WTC11 (cell line): ENCODE measurements around the gene ASCC3. TPM values are rescaled to one million over a fixed set of nuclear protein-coding genes. Genes with fewer than 3 reads are reported as not detected.

ENCODE experiments used
- ATAC-seq: fragments of 200-7000 bp; cut with Tn5 transposase; 2 replicates; pipeline ENCODE4 v1.10.0; 2021; ENCODE audit warnings: mild to moderate bottlenecking, moderate library complexity
- CTCF ChIA-PET: fragments of 300-600 bp; sonication (Branson Sonifier 250); formaldehyde crosslinking; loops from one replicate; lab custom pipeline; 2021; ENCODE audit warnings: antibody characterized with exemption; lab: Charles Lee
- POLR2A ChIA-PET: fragments of 350-600 bp; sonication (Branson Sonifier 250); formaldehyde crosslinking; loops from one replicate; lab custom pipeline; 2021; ENCODE audit warnings: antibody characterized with exemption; lab: Charles Lee
- DNase-seq: peaks from one replicate; pipeline ENCODE4 v3.0.0; 2021; ENCODE audit warnings: low spot score
- H3K27ac Mint-ChIP-seq: 2 replicates; pipeline ENCODE4 v1.8.0; 2021; ENCODE audit warnings: mixed read lengths
- H3K27me3 Mint-ChIP-seq: 2 replicates; pipeline ENCODE4 v1.8.0; 2021; ENCODE audit warnings: low read depth, mild to moderate bottlenecking, moderate library complexity, mixed read lengths
- H3K36me3 Mint-ChIP-seq: 2 replicates; pipeline ENCODE4 v1.8.0; 2021; ENCODE audit warnings: mixed read lengths
- H3K4me1 Mint-ChIP-seq: 2 replicates; pipeline ENCODE4 v1.8.0; 2022; ENCODE audit warnings: mixed read lengths
- H3K4me3 Mint-ChIP-seq: 2 replicates; pipeline ENCODE4 v1.8.0; 2021; ENCODE audit warnings: mild to moderate bottlenecking, moderate library complexity, mixed read lengths
- H3K9me3 Mint-ChIP-seq: 2 replicates; pipeline ENCODE4 v1.8.0; 2021; ENCODE audit warnings: mixed read lengths
- ATF1 ChIP-seq: sonication (generic); formaldehyde crosslinking; IDR thresholded peaks from 2 replicates; pipeline ENCODE4 v1.8.1; 2023; ENCODE audit warnings: mild to moderate bottlenecking, moderate library complexity, missing genetic modification reagents
- EMX1 ChIP-seq: fragments of 250-450 bp; sonication (Bioruptor Pico); IDR thresholded peaks from 2 replicates; pipeline ENCODE4 v1.8.0; 2021; ENCODE audit warnings: mild to moderate bottlenecking
- ETV6 ChIP-seq: sonication (generic); formaldehyde crosslinking; IDR thresholded peaks from 2 replicates; pipeline ENCODE4 v1.8.1; 2022; ENCODE audit warnings: mild to moderate bottlenecking, missing genetic modification reagents
- FOXK1 ChIP-seq: sonication (generic); formaldehyde crosslinking; IDR thresholded peaks from 2 replicates; pipeline ENCODE4 v1.8.0; 2022; ENCODE audit warnings: mild to moderate bottlenecking, moderate library complexity, missing genetic modification reagents
- FOXP1 ChIP-seq: sonication (generic); formaldehyde crosslinking; IDR thresholded peaks from 2 replicates; pipeline ENCODE4 v1.8.0; 2022; ENCODE audit warnings: missing genetic modification reagents, mild to moderate bottlenecking, moderate library complexity, borderline replicate concordance
- IRF2 ChIP-seq: sonication (generic); formaldehyde crosslinking; IDR thresholded peaks from 2 replicates; pipeline ENCODE4 v1.8.0; 2022; ENCODE audit warnings: low read depth, missing genetic modification reagents, borderline replicate concordance
- JUN ChIP-seq: sonication (generic); formaldehyde crosslinking; IDR thresholded peaks from 2 replicates; pipeline ENCODE4 v1.8.0; 2023; ENCODE audit warnings: mild to moderate bottlenecking, missing genetic modification reagents
- NR3C1 ChIP-seq: sonication (generic); formaldehyde crosslinking; conservative IDR thresholded peaks from 2 replicates; pipeline ENCODE4 v1.8.1; 2023; ENCODE audit warnings: low read depth, mild to moderate bottlenecking, missing genetic modification reagents
- SP1 ChIP-seq: sonication (generic); formaldehyde crosslinking; conservative IDR thresholded peaks from 2 replicates; pipeline ENCODE4 v1.8.1; 2022; ENCODE audit warnings: missing genetic modification reagents
- ZNF423 ChIP-seq: fragments of 250-450 bp; sonication (Bioruptor Pico); IDR thresholded peaks from 2 replicates; pipeline ENCODE4 v2.1.2; 2022; ENCODE audit warnings: mild to moderate bottlenecking, moderate library complexity
- total RNA-seq: library from RNA; stranded (reverse); gene quantifications from 3 replicates; pipeline ENCODE4 v1.2.3, GENCODE V29; 2021
- TF ChIP-seq, protein P1 (sequence below): sonication (generic); formaldehyde crosslinking; IDR thresholded peaks from 2 replicates; pipeline ENCODE4 v1.8.1; 2023; ENCODE audit warnings: mild to moderate bottlenecking, missing genetic modification reagents
- TF ChIP-seq, protein P2 (sequence below): sonication (generic); formaldehyde crosslinking; conservative IDR thresholded peaks from 2 replicates; pipeline ENCODE4 v1.8.1; 2023; ENCODE audit warnings: mild to moderate bottlenecking, low read depth, missing genetic modification reagents, moderate library complexity
- TF ChIP-seq, protein P3 (sequence below): fragments of 250-450 bp; sonication (Bioruptor Pico); IDR thresholded peaks from 2 replicates; pipeline ENCODE4 v1.9.0; 2021; ENCODE audit warnings: moderate library complexity, mild to moderate bottlenecking, inconsistent platforms, borderline replicate concordance
- TF ChIP-seq, protein P4 (sequence below): fragments of 200-600 bp; IDR thresholded peaks from 2 replicates; pipeline ENCODE4 v1.8.0; 2022; ENCODE audit warnings: antibody characterized with exemption
- TF ChIP-seq, protein P5 (sequence below): fragments of 250-450 bp; sonication (Bioruptor Pico); IDR thresholded peaks from 2 replicates; pipeline ENCODE4 v1.9.0; 2021; ENCODE audit warnings: mild to moderate bottlenecking
- TF ChIP-seq, protein P6 (sequence below): sonication (generic); formaldehyde crosslinking; IDR thresholded peaks from 2 replicates; pipeline ENCODE4 v1.8.0; 2023; ENCODE audit warnings: missing genetic modification reagents
- TF ChIP-seq, protein P7 (sequence below): sonication (generic); formaldehyde crosslinking; IDR thresholded peaks from 2 replicates; pipeline ENCODE4 v1.8.1; 2022; ENCODE audit warnings: mild to moderate bottlenecking, missing genetic modification reagents, moderate library complexity, borderline replicate concordance
- TF ChIP-seq, protein P8 (sequence below): sonication (generic); formaldehyde crosslinking; IDR thresholded peaks from 2 replicates; pipeline ENCODE4 v1.8.0; 2022; ENCODE audit warnings: mild to moderate bottlenecking, missing genetic modification reagents
- TF ChIP-seq, protein P9 (sequence below): sonication (generic); formaldehyde crosslinking; IDR thresholded peaks from 2 replicates; pipeline ENCODE4 v1.8.0; 2023; ENCODE audit warnings: mild to moderate bottlenecking, missing genetic modification reagents

The ASCC3 gene
- total RNA-seq, 1 experiment from 2014 or later = 80.7 TPM

DNA sequence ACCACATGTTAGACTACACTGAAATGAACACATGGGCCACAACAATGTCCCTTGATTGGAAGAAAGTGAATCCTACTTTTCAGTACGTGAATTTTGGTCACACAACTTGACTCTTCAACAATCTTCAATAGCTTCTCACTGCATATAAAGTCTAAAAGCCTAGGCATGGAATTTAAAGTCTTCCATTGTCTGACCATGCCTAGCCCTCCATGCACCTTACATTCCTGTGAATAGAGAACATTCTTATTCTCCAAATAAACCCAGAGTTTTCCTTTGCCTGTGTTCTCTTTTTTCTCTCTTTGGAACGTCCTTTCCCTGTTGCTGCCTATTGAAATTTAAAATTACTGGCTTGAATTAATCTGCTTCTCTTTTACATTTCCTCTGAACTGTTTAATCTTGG, 207.5 kb downstream of the ASCC3 start:
- CTCF ChIA-PET = interaction anchor here (3.8 kb wide), 1 partner anchor 9 kb away, joined by 16 read pairs; no protein-coding TSS in a partner anchor
- no peak overlapping the region for H3K4me3 Mint-ChIP-seq
- POLR2A ChIA-PET = no interaction called here
- no peak for DNase-seq
- H3K27me3 Mint-ChIP-seq = no peaks in the 10 kb centered on the region
- peaks cover 8% of the 10 kb centered on the region; the same call in 1 of the 2 replicates for H3K36me3 Mint-ChIP-seq
- peaks cover 19% of the 10 kb centered on the region for H3K4me1 Mint-ChIP-seq
- ATAC-seq = peak; percentile 92
- peak overlapping the region; percentile 60 for H3K27ac Mint-ChIP-seq
- no peak for TF ChIP-seq JUN (CRISPR knock-in tag)
- no peak for TF ChIP-seq IRF2 (CRISPR knock-in tag)
- TF ChIP-seq, protein P1, sequence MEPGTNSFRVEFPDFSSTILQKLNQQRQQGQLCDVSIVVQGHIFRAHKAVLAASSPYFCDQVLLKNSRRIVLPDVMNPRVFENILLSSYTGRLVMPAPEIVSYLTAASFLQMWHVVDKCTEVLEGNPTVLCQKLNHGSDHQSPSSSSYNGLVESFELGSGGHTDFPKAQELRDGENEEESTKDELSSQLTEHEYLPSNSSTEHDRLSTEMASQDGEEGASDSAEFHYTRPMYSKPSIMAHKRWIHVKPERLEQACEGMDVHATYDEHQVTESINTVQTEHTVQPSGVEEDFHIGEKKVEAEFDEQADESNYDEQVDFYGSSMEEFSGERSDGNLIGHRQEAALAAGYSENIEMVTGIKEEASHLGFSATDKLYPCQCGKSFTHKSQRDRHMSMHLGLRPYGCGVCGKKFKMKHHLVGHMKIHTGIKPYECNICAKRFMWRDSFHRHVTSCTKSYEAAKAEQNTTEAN = no peak
- TF ChIP-seq, protein P2, sequence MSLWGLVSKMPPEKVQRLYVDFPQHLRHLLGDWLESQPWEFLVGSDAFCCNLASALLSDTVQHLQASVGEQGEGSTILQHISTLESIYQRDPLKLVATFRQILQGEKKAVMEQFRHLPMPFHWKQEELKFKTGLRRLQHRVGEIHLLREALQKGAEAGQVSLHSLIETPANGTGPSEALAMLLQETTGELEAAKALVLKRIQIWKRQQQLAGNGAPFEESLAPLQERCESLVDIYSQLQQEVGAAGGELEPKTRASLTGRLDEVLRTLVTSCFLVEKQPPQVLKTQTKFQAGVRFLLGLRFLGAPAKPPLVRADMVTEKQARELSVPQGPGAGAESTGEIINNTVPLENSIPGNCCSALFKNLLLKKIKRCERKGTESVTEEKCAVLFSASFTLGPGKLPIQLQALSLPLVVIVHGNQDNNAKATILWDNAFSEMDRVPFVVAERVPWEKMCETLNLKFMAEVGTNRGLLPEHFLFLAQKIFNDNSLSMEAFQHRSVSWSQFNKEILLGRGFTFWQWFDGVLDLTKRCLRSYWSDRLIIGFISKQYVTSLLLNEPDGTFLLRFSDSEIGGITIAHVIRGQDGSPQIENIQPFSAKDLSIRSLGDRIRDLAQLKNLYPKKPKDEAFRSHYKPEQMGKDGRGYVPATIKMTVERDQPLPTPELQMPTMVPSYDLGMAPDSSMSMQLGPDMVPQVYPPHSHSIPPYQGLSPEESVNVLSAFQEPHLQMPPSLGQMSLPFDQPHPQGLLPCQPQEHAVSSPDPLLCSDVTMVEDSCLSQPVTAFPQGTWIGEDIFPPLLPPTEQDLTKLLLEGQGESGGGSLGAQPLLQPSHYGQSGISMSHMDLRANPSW = no peak
- no peak for TF ChIP-seq FOXP1 (CRISPR knock-in tag)
- TF ChIP-seq, protein P3, sequence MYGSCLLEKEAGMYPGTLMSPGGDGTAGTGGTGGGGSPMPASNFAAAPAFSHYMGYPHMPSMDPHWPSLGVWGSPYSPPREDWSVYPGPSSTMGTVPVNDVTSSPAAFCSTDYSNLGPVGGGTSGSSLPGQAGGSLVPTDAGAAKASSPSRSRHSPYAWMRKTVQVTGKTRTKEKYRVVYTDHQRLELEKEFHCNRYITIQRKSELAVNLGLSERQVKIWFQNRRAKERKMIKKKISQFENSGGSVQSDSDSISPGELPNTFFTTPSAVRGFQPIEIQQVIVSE = no peak
- TF ChIP-seq, protein P4, sequence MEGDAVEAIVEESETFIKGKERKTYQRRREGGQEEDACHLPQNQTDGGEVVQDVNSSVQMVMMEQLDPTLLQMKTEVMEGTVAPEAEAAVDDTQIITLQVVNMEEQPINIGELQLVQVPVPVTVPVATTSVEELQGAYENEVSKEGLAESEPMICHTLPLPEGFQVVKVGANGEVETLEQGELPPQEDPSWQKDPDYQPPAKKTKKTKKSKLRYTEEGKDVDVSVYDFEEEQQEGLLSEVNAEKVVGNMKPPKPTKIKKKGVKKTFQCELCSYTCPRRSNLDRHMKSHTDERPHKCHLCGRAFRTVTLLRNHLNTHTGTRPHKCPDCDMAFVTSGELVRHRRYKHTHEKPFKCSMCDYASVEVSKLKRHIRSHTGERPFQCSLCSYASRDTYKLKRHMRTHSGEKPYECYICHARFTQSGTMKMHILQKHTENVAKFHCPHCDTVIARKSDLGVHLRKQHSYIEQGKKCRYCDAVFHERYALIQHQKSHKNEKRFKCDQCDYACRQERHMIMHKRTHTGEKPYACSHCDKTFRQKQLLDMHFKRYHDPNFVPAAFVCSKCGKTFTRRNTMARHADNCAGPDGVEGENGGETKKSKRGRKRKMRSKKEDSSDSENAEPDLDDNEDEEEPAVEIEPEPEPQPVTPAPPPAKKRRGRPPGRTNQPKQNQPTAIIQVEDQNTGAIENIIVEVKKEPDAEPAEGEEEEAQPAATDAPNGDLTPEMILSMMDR = no peak
- TF ChIP-seq, all 79 proteins: peak for 0
- H3K9me3 Mint-ChIP-seq = peaks cover 8% of the 10 kb centered on the region

DNA sequence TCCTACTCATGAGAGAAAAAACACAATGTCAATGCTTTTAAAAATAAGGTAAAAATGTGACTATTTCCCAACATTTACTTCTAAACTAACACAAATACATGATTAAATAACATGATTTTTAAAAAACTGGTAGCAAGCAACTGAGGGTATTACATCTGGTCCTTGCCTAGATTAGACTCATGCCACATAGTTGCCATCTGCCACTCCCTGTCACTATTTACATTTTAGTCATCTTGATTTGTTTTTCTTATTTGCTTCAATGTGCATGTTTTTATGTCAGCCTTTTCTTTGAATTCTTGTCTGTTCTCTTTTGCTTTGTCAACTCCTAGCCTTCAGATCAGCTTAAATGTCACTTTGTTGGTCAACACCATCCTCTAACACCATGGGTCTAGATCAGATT, 209.4 kb downstream of the ASCC3 start:
- no peaks in the 10 kb centered on the region for H3K27me3 Mint-ChIP-seq
- no peak for DNase-seq
- no peak for ATAC-seq
- peaks cover 8% of the 10 kb centered on the region; the same call in 1 of the 2 replicates for H3K36me3 Mint-ChIP-seq
- H3K4me1 Mint-ChIP-seq = peaks cover 19% of the 10 kb centered on the region
- H3K9me3 Mint-ChIP-seq = peaks cover 8% of the 10 kb centered on the region
- no peak overlapping the region for H3K4me3 Mint-ChIP-seq
- H3K27ac Mint-ChIP-seq = no peak overlapping the region
- POLR2A ChIA-PET = no interaction called here
- CTCF ChIA-PET = interaction anchor here (3.8 kb wide), 1 partner anchor 7 kb away, joined by 16 read pairs; no protein-coding TSS in a partner anchor
- no peak for TF ChIP-seq EMX1 (CRISPR knock-in tag)
- no peak for TF ChIP-seq SP1 (CRISPR knock-in tag)
- TF ChIP-seq, protein P5, sequence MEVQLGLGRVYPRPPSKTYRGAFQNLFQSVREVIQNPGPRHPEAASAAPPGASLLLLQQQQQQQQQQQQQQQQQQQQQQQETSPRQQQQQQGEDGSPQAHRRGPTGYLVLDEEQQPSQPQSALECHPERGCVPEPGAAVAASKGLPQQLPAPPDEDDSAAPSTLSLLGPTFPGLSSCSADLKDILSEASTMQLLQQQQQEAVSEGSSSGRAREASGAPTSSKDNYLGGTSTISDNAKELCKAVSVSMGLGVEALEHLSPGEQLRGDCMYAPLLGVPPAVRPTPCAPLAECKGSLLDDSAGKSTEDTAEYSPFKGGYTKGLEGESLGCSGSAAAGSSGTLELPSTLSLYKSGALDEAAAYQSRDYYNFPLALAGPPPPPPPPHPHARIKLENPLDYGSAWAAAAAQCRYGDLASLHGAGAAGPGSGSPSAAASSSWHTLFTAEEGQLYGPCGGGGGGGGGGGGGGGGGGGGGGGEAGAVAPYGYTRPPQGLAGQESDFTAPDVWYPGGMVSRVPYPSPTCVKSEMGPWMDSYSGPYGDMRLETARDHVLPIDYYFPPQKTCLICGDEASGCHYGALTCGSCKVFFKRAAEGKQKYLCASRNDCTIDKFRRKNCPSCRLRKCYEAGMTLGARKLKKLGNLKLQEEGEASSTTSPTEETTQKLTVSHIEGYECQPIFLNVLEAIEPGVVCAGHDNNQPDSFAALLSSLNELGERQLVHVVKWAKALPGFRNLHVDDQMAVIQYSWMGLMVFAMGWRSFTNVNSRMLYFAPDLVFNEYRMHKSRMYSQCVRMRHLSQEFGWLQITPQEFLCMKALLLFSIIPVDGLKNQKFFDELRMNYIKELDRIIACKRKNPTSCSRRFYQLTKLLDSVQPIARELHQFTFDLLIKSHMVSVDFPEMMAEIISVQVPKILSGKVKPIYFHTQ (CRISPR knock-in tag) = no peak
- TF ChIP-seq ATF1 (CRISPR knock-in tag) = no peak
- TF ChIP-seq NR3C1 = no peak
- TF ChIP-seq ZNF423 (CRISPR knock-in tag) = no peak
- TF ChIP-seq, protein P6, sequence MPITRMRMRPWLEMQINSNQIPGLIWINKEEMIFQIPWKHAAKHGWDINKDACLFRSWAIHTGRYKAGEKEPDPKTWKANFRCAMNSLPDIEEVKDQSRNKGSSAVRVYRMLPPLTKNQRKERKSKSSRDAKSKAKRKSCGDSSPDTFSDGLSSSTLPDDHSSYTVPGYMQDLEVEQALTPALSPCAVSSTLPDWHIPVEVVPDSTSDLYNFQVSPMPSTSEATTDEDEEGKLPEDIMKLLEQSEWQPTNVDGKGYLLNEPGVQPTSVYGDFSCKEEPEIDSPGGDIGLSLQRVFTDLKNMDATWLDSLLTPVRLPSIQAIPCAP (CRISPR knock-in tag) = no peak
- no peak for TF ChIP-seq FOXK1
- no peak for TF ChIP-seq ETV6 (CRISPR knock-in tag)
- TF ChIP-seq, protein P7, sequence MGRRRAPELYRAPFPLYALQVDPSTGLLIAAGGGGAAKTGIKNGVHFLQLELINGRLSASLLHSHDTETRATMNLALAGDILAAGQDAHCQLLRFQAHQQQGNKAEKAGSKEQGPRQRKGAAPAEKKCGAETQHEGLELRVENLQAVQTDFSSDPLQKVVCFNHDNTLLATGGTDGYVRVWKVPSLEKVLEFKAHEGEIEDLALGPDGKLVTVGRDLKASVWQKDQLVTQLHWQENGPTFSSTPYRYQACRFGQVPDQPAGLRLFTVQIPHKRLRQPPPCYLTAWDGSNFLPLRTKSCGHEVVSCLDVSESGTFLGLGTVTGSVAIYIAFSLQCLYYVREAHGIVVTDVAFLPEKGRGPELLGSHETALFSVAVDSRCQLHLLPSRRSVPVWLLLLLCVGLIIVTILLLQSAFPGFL = no peak
- TF ChIP-seq, protein P8, sequence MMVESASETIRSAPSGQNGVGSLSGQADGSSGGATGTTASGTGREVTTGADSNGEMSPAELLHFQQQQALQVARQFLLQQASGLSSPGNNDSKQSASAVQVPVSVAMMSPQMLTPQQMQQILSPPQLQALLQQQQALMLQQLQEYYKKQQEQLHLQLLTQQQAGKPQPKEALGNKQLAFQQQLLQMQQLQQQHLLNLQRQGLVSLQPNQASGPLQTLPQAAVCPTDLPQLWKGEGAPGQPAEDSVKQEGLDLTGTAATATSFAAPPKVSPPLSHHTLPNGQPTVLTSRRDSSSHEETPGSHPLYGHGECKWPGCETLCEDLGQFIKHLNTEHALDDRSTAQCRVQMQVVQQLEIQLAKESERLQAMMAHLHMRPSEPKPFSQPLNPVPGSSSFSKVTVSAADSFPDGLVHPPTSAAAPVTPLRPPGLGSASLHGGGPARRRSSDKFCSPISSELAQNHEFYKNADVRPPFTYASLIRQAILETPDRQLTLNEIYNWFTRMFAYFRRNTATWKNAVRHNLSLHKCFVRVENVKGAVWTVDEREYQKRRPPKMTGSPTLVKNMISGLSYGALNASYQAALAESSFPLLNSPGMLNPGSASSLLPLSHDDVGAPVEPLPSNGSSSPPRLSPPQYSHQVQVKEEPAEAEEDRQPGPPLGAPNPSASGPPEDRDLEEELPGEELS (CRISPR knock-in tag) = no peak
- TF ChIP-seq, protein P9, sequence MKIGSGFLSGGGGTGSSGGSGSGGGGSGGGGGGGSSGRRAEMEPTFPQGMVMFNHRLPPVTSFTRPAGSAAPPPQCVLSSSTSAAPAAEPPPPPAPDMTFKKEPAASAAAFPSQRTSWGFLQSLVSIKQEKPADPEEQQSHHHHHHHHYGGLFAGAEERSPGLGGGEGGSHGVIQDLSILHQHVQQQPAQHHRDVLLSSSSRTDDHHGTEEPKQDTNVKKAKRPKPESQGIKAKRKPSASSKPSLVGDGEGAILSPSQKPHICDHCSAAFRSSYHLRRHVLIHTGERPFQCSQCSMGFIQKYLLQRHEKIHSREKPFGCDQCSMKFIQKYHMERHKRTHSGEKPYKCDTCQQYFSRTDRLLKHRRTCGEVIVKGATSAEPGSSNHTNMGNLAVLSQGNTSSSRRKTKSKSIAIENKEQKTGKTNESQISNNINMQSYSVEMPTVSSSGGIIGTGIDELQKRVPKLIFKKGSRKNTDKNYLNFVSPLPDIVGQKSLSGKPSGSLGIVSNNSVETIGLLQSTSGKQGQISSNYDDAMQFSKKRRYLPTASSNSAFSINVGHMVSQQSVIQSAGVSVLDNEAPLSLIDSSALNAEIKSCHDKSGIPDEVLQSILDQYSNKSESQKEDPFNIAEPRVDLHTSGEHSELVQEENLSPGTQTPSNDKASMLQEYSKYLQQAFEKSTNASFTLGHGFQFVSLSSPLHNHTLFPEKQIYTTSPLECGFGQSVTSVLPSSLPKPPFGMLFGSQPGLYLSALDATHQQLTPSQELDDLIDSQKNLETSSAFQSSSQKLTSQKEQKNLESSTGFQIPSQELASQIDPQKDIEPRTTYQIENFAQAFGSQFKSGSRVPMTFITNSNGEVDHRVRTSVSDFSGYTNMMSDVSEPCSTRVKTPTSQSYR (CRISPR knock-in tag) = no peak
